ENCODE measurements around the gene GAS7.

Gene GAS7

GRCh38 chr17:9958586-9959281 is 239.7 kb downstream of the GAS7 start:
- in situ Hi-C loops (cut with MboI; ENCODE audit: low sequenced_read_pairs, unreplicated experiment): loop anchor here (25.0 kb wide), 1 partner anchor 654 kb away; no protein-coding TSS in a partner anchor
- DNase-seq (ENCODE audit: low spot score): no peak
- TF ChIP-seq, protein P1, sequence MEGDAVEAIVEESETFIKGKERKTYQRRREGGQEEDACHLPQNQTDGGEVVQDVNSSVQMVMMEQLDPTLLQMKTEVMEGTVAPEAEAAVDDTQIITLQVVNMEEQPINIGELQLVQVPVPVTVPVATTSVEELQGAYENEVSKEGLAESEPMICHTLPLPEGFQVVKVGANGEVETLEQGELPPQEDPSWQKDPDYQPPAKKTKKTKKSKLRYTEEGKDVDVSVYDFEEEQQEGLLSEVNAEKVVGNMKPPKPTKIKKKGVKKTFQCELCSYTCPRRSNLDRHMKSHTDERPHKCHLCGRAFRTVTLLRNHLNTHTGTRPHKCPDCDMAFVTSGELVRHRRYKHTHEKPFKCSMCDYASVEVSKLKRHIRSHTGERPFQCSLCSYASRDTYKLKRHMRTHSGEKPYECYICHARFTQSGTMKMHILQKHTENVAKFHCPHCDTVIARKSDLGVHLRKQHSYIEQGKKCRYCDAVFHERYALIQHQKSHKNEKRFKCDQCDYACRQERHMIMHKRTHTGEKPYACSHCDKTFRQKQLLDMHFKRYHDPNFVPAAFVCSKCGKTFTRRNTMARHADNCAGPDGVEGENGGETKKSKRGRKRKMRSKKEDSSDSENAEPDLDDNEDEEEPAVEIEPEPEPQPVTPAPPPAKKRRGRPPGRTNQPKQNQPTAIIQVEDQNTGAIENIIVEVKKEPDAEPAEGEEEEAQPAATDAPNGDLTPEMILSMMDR (IDR thresholded peaks at IDR 0.05; ENCODE audit: borderline replicate concordance, control extremely low read depth, extremely low read depth, insufficient read depth, missing control alignments): no peak

DNA sequence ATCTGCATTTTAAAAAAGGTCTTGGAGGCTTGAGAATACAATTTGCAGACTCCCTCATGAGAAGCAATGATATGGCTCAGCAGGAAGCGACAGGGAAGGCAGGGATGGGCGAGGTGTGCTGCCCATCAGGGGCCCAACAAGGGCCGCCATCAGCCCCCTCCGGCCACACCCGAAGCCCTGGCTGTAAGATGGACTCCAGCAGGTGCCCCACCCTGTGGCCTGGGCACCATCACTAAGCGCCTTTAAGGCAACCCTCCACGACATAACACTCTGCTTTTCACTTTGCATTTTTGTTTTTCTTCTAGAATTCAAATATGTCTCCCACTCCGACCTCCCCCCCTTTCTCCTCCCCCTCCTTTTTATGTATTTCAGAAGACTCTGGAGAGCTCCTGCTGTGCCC is 241.2 kb downstream of the GAS7 start:
- TF ChIP-seq, protein P1 (IDR thresholded peaks at IDR 0.05; ENCODE audit: borderline replicate concordance, control extremely low read depth, extremely low read depth, insufficient read depth, missing control alignments): no peak
- no peak for DNase-seq (ENCODE audit: low spot score)
- in situ Hi-C loops (cut with MboI; ENCODE audit: low sequenced_read_pairs, unreplicated experiment): loop anchor here (25.0 kb wide), 1 partner anchor 655 kb away; no protein-coding TSS in a partner anchor

- TF ChIP-seq, protein P1 (IDR thresholded peaks at IDR 0.05; ENCODE audit: borderline replicate concordance, control extremely low read depth, extremely low read depth, insufficient read depth, missing control alignments): no peak
- in situ Hi-C loops (cut with MboI; ENCODE audit: low sequenced_read_pairs, unreplicated experiment): loop anchor here (25.0 kb wide), 1 partner anchor 656 kb away; no protein-coding TSS in a partner anchor
- no peak for DNase-seq (ENCODE audit: low spot score)
Measured at GRCh38 chr17:9956474-9957131, 241.8 kb downstream of the GAS7 start.

DNA sequence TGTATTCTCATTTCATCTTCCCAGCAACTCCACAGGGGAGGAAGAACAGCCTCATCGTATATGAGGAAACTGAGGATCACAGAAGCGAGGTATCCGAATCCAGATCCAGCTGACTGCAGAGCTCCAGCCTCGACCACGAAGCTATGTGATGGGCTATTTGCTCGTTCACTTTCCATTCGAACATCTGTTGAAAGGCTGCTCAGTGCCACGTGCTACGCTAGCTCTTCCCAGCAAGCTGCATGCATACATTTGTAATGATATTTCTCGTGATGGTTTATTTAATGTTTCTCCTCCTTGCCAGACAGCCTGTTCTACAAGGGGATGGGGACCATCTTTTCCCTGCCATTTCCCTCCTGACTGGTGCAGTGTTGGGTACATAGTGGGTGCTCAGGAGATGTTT is 244.9 kb downstream of the GAS7 start:
- in situ Hi-C loops (cut with MboI; ENCODE audit: low sequenced_read_pairs, unreplicated experiment): loop anchor here (25.0 kb wide), 1 partner anchor 659 kb away; no protein-coding TSS in a partner anchor
- DNase-seq (ENCODE audit: low spot score): no peak
- TF ChIP-seq, protein P1 (IDR thresholded peaks at IDR 0.05; ENCODE audit: borderline replicate concordance, control extremely low read depth, extremely low read depth, insufficient read depth, missing control alignments): no peak

- in situ Hi-C loops (cut with MboI; ENCODE audit: low sequenced_read_pairs, unreplicated experiment): loop anchor here (25.0 kb wide), 1 partner anchor 660 kb away; no protein-coding TSS in a partner anchor
- DNase-seq (ENCODE audit: low spot score): no peak
- TF ChIP-seq, protein P1 (IDR thresholded peaks at IDR 0.05; ENCODE audit: borderline replicate concordance, control extremely low read depth, extremely low read depth, insufficient read depth, missing control alignments): no peak
Measured at GRCh38 chr17:9951803-9952202, 246.6 kb downstream of the GAS7 start.

DNA sequence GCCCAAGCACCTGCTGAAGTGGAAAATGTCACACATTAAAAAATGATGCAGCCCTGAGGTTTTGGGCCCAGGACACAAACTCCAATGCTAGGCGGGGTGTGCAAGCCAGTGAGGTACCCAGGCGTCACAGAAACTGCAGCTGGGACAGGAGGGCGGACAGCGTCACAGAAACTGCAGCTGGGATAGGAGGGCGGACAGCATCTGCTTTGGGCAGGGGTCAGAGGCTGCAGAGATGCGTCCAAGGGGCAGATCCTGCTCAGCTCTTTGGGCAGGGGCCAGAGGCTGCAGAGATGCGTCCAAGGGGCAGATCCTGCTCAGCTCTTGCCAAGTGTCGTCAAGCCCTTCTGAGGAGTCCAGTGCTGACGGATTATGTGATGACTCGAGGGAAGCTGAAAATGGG is 249.5 kb downstream of the GAS7 start:
- in situ Hi-C loops (cut with MboI; ENCODE audit: low sequenced_read_pairs, unreplicated experiment): no loop called here
- TF ChIP-seq, protein P1 (IDR thresholded peaks at IDR 0.05; ENCODE audit: borderline replicate concordance, control extremely low read depth, extremely low read depth, insufficient read depth, missing control alignments): no peak
- DNase-seq (ENCODE audit: low spot score): no peak
